GM12892 (cell line): Measurements from ENCODE around the gene SFRP2.

Experiments used
- POLR2A ChIP-seq: IDR thresholded peaks from 2 replicates; pipeline ENCODE4 v1.6.1; 2011; ENCODE audit warnings: low read depth, low read length, control low read depth
- POLR2AphosphoS5 ChIP-seq: IDR thresholded peaks from 2 replicates; pipeline ENCODE4 v1.6.1; 2011; ENCODE audit warnings: low read depth, low read length, control low read depth

- TF ChIP-seq POLR2A (no peak), POLR2AphosphoS5 (no peak)
These were observed at the start of gene SFRP2 for GRCh38 chr4:153788413-153789276.
